Femur (tissue), 1 donor: ENCODE results near the gene EHHADH.

Experiments used
- DNase-seq: peaks from one replicate; pipeline ENCODE4 v3.0.0-alpha.2; 2017

EHHADH gene

DNA sequence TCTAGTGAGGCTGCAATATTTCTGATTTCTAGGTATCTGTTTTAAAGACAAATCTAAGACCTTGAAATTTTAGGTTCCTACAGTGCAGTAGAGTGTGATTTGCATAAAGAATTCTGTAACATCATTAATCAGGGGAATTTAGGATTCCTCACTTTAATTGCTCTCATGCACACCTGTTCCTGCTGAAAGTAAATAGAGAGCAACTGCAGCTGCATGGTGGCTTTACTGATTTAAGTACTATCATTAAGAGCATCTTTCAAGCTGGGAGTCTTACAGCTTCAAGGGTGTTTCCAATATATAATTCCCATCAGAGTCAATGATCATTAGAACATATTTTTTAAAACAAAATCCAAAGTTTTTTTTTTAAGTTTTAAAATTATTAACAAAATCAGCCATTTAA, 65.0 kb downstream of the EHHADH start:
- no peak for DNase-seq

DNA sequence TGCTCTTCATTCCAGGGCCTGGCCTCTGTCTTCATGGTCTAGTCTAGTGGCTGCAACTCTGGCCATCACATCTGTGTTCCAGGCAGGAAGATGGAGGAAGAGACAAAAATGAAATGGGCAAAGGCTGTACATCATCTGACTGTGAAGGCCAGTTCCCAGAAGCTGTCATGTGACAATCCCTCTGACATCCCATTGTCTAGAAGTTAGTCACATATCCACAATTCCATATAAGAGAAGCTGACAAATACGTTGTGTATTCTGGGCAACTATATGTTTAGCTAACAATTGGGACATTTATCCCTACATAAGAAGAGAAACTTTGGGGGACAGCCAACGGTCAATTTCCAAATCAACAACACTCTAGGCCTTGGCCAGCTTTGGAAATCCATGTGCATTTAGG, 66.5 kb downstream of the EHHADH start:
- no peak for DNase-seq

- peak; percentile 47 for DNase-seq
Measured at GRCh38 chr3:185176750-185177359, 77.0 kb downstream of the EHHADH start.

- peak; percentile 75 for DNase-seq
Measured at GRCh38 chr3:185175370-185175987, 78.4 kb downstream of the EHHADH start.

GRCh38 chr3:185172086-185173049, 81.5 kb downstream of the EHHADH start:
- DNase-seq = no peak

DNA sequence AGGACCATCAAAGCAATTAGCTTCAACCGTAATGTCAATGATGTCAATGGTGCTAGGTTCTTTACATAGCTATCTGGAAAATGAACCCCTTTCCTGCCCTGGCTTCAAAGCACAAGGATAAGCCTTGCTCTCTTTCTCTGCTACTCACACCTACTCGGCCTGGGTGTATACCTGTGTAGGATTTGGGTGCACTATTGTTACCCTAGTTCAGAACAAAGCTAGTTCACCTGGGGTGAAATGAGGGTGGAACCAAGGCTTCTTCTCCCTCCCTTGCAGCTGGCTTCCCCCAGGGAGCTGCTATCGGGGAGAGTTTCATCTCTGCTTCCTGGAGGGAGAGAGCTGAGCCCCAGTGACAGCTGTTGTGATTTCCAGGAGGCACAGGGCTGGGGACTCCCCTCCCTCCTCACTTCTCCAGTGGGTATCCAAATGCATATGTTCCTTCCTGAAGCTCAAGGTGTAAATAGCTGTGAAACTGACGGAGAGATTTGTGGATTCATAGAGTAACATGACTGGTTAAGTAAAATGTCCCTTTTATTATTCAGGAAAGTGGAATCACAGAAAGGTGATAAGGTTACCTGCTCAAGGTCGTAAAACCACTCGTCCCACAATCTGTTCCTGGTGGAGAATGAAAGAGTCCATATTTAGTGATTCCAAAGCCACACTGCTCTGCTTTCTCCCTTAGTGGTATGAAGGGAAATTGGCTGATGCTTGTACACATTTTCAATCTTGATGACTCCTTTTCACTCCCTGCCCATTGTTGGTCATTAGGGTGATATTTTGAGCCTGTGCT, 89.2 kb downstream of the EHHADH start:
- DNase-seq = no peak

DNA sequence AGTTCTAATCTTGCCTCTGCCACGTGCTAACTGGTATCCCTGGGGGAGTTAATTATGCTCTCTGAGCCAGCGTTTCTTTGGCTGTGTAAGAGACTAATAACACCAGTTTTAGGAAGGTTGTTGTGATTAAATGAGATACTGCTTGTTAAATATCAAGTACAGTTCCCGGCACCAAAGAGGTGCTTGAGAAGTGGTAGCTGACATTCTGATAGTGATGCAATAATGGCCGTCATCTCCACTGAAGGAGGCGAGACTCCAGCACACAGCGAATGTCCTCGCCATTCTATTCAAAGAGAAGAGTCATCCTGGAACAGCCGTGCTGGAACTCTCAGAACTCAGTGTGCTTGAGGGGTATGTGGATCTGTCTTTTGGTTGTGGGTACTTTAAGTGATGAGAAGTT, 91.2 kb downstream of the EHHADH start:
- no peak for DNase-seq

DNA sequence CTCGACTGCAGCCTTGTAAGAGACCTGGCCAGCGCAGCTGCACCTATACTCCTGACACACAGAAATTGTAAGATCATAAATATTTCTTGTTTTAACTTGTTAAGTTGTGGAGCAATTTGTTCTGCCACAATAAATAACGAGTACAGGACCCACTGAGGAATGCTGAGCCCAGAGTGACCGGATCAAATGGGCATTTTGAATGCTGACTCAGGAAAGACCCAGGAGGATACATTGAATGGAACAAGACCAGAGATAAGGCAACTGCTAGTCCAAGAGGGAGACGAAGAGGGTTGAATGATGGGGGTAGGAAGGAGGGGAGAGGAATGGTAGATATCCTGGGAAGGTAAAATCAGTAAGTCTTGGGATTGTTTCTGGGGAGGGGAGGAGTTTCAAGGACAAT, 92.1 kb downstream of the EHHADH start:
- no peak for DNase-seq

- DNase-seq = no peak
Measured at GRCh38 chr3:185157347-185157746, 96.5 kb downstream of the EHHADH start.

GRCh38 chr3:185155678-185156077, 98.2 kb downstream of the EHHADH start:
- no peak for DNase-seq

GRCh38 chr3:185153861-185154629, 99.8 kb downstream of the EHHADH start:
- peak; percentile 53 for DNase-seq

- DNase-seq = peak; percentile 50
Measured at GRCh38 chr3:185153171-185153771, 100.6 kb downstream of the EHHADH start.

GRCh38 chr3:185152410-185153170, 101.3 kb downstream of the EHHADH start, which contains the start of gene C3orf70:
TSS of gene C3orf70 (minus strand) at chr3:185153060. CDS start at chr3:185152823, 237 bp downstream.
- peak; percentile 81 for DNase-seq

DNA sequence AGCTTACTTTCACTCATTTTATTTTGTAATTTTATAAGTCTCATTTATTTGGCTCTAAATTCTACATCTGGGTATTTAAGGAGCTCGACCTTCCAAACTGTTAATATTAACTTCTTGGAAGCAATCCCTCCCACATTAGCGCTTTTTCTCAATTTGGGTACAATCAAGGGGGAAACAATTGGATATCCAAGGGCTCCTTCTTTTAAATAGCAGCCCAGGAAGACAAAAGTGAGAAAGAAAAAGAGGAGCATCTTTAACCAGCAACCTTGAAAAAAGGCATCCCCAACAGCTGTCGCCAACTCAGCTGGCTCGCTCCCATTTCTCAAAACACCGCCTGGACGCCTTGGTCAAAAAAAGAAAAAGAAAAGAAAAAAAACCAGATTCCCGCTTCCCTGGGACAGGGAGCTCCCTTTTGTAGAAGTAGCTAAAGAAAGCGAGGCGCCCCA, 101.9 kb downstream of the EHHADH start:
- DNase-seq = no peak

DNA sequence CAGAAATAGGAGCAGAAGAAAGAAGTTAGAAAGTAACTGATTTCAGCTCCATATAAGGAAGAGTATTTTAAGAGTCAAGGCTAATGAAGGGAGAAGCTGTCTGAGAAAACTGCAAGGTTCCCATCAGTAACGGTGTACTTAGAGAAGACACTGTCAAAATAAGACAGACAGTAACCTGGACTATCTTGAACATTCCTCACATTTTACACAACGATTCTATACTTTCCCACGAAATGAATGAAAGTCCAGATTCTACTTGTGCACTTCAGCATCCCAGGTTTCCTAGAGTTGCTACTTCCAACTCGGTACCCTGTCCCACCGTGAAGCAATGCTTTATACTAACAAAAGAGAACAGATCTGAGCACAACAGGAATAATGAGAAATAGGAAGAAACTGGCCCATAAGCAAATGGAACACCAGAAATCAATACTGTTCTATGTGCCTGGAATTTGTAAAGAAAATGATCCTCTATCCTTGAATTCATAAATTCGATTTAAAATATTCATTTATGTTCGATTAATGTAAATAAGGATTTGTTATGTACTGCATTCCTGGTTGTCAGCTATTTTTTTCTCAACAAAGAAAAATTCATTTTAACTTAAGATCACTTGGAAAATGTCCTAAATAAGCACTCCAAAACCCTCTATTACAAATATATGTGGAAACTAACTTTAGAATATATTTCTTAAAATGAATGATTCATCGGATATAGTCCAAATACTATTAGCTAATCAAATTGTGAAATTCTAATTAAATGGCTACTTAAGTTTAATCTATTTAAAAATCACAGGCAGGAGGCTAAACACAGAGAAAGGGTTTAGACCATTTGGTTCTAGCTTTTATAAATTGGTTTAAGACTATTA, 102.5 kb downstream of the EHHADH start:
- no peak for DNase-seq

GRCh38 chr3:185150561-185150960, 103.3 kb downstream of the EHHADH start:
- DNase-seq = no peak

DNA sequence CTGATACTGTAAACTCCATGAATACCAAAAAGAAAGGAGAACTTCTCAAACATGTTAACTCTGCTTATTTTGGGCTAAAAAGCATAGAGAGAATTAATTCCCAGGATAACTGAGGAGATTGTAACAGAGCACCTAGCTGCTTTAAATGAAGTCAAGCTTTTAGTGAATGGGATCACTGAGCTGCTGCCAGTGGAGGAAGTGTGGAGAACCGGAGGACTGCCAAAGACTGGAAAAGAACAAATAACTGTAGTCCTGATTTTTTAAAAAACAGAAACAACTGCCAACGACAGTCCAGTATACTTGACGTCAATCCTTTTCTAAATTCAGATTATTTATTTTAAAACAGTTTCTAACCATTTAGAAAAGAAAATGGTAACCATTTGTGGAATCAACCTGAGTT, 104.3 kb downstream of the EHHADH start:
- DNase-seq = no peak

DNA sequence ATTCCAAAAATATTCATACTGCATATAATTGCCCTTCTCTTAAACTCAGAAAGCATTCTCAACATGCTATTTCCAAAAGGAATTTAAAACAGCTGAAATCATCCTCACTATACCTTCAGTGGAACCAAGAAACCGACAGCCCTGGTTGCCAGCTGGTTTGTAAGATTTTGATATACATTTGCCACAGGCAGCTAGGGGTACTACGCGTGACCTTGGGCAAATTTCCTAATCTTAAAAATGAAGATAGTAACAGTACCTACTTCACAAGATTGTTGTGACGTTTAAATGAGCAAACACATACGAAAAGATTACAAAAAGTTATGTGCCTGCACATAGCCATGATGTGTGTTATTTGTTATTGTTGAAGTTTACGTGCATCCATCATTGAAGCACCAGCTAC, 108.3 kb downstream of the EHHADH start:
- DNase-seq = no peak

- no peak for DNase-seq
Measured at GRCh38 chr3:185144784-185145183, 109.1 kb downstream of the EHHADH start.
